HepG2 (cell line): ENCODE measurements around the gene ESYT1. TPM values are rescaled to one million over a fixed set of nuclear protein-coding genes. Genes with fewer than 3 reads are reported as not detected.

Experiments
- BCL6 ChIP-seq: IDR thresholded peaks from 2 replicates; pipeline ENCODE4 v1.6.1; 2016; ENCODE audit warnings: missing genetic modification reagents, missing compliant biosample characterization
- CBX5 ChIP-seq: sonication (generic); formaldehyde crosslinking; IDR thresholded peaks from 2 replicates; pipeline ENCODE4 v1.4.0; 2020; ENCODE audit warnings: missing genetic modification reagents, borderline replicate concordance
- CHCHD3 ChIP-seq: sonication (generic); formaldehyde crosslinking; IDR thresholded peaks from 2 replicates; pipeline ENCODE4 v1.8.0; 2022; ENCODE audit warnings: mild to moderate bottlenecking, missing genetic modification reagents, moderate library complexity
- DDIT3 ChIP-seq: sonication (generic); formaldehyde crosslinking; IDR thresholded peaks from 2 replicates; pipeline ENCODE4 v1.4.0; 2020; ENCODE audit warnings: mild to moderate bottlenecking, missing genetic modification reagents
- DMTF1 ChIP-seq: sonication (generic); formaldehyde crosslinking; IDR thresholded peaks from 2 replicates; pipeline ENCODE4 v1.4.0; 2020; ENCODE audit warnings: mild to moderate bottlenecking, missing genetic modification reagents
- E2F5 ChIP-seq: sonication (generic); formaldehyde crosslinking; conservative IDR thresholded peaks from 2 replicates; pipeline ENCODE4 v1.4.0; 2020; ENCODE audit warnings: missing genetic modification reagents
- ESRRA ChIP-seq: sonication (generic); formaldehyde crosslinking; IDR thresholded peaks from 2 replicates; pipeline ENCODE4 v1.5.1; 2020; ENCODE audit warnings: mild to moderate bottlenecking, low read depth, missing genetic modification reagents
- HOXA7 ChIP-seq: sonication (generic); formaldehyde crosslinking; IDR thresholded peaks from 2 replicates; pipeline ENCODE4 v1.8.1; 2022; ENCODE audit warnings: mild to moderate bottlenecking, missing genetic modification reagents, moderate library complexity
- KDM5B ChIP-seq: sonication (generic); formaldehyde crosslinking; IDR thresholded peaks from 2 replicates; pipeline ENCODE4 v1.4.0; 2020; ENCODE audit warnings: missing genetic modification reagents, mild to moderate bottlenecking, borderline replicate concordance
- PBX2 ChIP-seq: IDR thresholded peaks from 2 replicates; pipeline ENCODE4 v1.6.1; 2016; ENCODE audit warnings: control low read depth
- PCBP1 ChIP-seq: fragments of 200-400 bp; formaldehyde crosslinking; IDR thresholded peaks from 2 replicates; pipeline ENCODE4 v1.6.1; 2017; ENCODE audit warnings: mild to moderate bottlenecking, low read depth, low read length, borderline replicate concordance
- ZIK1 ChIP-seq: sonication (generic); formaldehyde crosslinking; IDR thresholded peaks from 2 replicates; pipeline ENCODE4 v1.5.0; 2020; ENCODE audit warnings: mild to moderate bottlenecking, low read depth, missing genetic modification reagents, borderline replicate concordance
- ZNF207 ChIP-seq: fragments of 450-650 bp; IDR thresholded peaks from 2 replicates; pipeline ENCODE4 v1.6.1; 2016; ENCODE audit warnings: antibody characterized with exemption, borderline replicate concordance
- ZNF605 ChIP-seq: sonication (generic); formaldehyde crosslinking; IDR thresholded peaks from 2 replicates; pipeline ENCODE4 v1.8.0; 2022; ENCODE audit warnings: mild to moderate bottlenecking, missing genetic modification reagents
- ZNF816 ChIP-seq: sonication (generic); formaldehyde crosslinking; IDR thresholded peaks from 2 replicates; pipeline ENCODE4 v1.8.0; 2022; ENCODE audit warnings: missing genetic modification reagents, mild to moderate bottlenecking, borderline replicate concordance
- polyA plus RNA-seq, 8 experiments: library from polyadenylated mRNA; depleted of rRNA in 3 of 8; stranded (reverse) in 7 of 8; unstranded in 1 of 8; fragments of >200 nt; fragmentation: Illumina TruSeq in 4 of 8; extraction: Trizol in 4 of 8; gene quantifications; 2 replicates each; pipeline versions ENCODE4 v1.2.1 to v1.2.3, GENCODE V29; 2011 to 2016; ENCODE audit warnings: low read depth in 4 of 8, missing spikeins in 1 of 8, mixed read lengths in 1 of 8; ENCODE audit not compliant: insufficient read depth in 1 of 8
- total RNA-seq, 5 experiments: library from RNA; depleted of rRNA; stranded (reverse); fragments of >200 nt; fragmentation: Illumina TruSeq; extraction: Trizol; gene quantifications; 2 replicates each; pipeline ENCODE4 v1.2.3, GENCODE V29; 2016; ENCODE audit warnings: low read depth in 1 of 5
- TF ChIP-seq, protein P1 (sequence below): sonication (generic); formaldehyde crosslinking; IDR thresholded peaks from 2 replicates; pipeline ENCODE4 v1.5.0; 2020; ENCODE audit warnings: missing genetic modification reagents
- TF ChIP-seq, protein P2 (sequence below): sonication (generic); formaldehyde crosslinking; IDR thresholded peaks from 2 replicates; pipeline ENCODE4 v1.4.0; 2020; ENCODE audit warnings: missing genetic modification reagents
- TF ChIP-seq, protein P3 (sequence below): sonication (generic); formaldehyde crosslinking; IDR thresholded peaks from 2 replicates; pipeline ENCODE4 v1.4.0; 2020; ENCODE audit warnings: missing genetic modification reagents

ESYT1 gene
- total and polyA plus RNA-seq, 2 of the 13 experiments (the other 11 are each of a cell fraction or from before 2014, with no cell fraction given), result 66.9 to 71.0 TPM

- TF ChIP-seq KDM5B (CRISPR knock-in tag) (no peak), DDIT3 (CRISPR knock-in tag) (no peak), PBX2 (CRISPR knock-in tag) (no peak), ZNF816 (CRISPR knock-in tag) (no peak), ZIK1 (CRISPR knock-in tag) (no peak), ZNF207 (no peak), BCL6 (CRISPR knock-in tag) (no peak), PCBP1 (no peak), ZNF605 (CRISPR knock-in tag) (no peak), HOXA7 (CRISPR knock-in tag) (no peak), CHCHD3 (CRISPR knock-in tag) (no peak), CBX5 (no peak), ESRRA (CRISPR knock-in tag) (no peak), E2F5 (no peak), DMTF1 (CRISPR knock-in tag) (no peak)
- TF ChIP-seq, protein P1, sequence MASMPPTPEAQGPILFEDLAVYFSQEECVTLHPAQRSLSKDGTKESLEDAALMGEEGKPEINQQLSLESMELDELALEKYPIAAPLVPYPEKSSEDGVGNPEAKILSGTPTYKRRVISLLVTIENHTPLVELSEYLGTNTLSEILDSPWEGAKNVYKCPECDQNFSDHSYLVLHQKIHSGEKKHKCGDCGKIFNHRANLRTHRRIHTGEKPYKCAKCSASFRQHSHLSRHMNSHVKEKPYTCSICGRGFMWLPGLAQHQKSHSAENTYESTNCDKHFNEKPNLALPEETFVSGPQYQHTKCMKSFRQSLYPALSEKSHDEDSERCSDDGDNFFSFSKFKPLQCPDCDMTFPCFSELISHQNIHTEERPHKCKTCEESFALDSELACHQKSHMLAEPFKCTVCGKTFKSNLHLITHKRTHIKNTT (CRISPR knock-in tag), result no peak
- TF ChIP-seq, protein P2, sequence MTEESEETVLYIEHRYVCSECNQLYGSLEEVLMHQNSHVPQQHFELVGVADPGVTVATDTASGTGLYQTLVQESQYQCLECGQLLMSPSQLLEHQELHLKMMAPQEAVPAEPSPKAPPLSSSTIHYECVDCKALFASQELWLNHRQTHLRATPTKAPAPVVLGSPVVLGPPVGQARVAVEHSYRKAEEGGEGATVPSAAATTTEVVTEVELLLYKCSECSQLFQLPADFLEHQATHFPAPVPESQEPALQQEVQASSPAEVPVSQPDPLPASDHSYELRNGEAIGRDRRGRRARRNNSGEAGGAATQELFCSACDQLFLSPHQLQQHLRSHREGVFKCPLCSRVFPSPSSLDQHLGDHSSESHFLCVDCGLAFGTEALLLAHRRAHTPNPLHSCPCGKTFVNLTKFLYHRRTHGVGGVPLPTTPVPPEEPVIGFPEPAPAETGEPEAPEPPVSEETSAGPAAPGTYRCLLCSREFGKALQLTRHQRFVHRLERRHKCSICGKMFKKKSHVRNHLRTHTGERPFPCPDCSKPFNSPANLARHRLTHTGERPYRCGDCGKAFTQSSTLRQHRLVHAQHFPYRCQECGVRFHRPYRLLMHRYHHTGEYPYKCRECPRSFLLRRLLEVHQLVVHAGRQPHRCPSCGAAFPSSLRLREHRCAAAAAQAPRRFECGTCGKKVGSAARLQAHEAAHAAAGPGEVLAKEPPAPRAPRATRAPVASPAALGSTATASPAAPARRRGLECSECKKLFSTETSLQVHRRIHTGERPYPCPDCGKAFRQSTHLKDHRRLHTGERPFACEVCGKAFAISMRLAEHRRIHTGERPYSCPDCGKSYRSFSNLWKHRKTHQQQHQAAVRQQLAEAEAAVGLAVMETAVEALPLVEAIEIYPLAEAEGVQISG (CRISPR knock-in tag), result peak; percentile 69
- TF ChIP-seq, protein P3, sequence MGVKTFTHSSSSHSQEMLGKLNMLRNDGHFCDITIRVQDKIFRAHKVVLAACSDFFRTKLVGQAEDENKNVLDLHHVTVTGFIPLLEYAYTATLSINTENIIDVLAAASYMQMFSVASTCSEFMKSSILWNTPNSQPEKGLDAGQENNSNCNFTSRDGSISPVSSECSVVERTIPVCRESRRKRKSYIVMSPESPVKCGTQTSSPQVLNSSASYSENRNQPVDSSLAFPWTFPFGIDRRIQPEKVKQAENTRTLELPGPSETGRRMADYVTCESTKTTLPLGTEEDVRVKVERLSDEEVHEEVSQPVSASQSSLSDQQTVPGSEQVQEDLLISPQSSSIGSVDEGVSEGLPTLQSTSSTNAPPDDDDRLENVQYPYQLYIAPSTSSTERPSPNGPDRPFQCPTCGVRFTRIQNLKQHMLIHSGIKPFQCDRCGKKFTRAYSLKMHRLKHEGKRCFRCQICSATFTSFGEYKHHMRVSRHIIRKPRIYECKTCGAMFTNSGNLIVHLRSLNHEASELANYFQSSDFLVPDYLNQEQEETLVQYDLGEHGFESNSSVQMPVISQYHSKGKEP (CRISPR knock-in tag), result no peak
These were observed 8.7 kb upstream of the ESYT1 start (continued) for GRCh38 chr12:56119361-56119796.
